IMR-90 (cell line): Measurements from ENCODE around the gene SLC6A3.

Experiments
- CTCF ChIP-seq: conservative IDR thresholded peaks from 2 replicates; pipeline ENCODE4 v1.5.1; 2012; ENCODE audit warnings: mild to moderate bottlenecking, low read depth, low read length, improper control_type of control experiment
- POLR2A ChIP-seq: IDR thresholded peaks from 2 replicates; pipeline ENCODE4 v1.6.1; 2012; ENCODE audit warnings: mild to moderate bottlenecking, low read depth, low read length
- RAD21 ChIP-seq: IDR thresholded peaks from 2 replicates; pipeline ENCODE4 v1.6.1; 2012; ENCODE audit warnings: low read length, improper control_type of control experiment

- TF ChIP-seq CTCF (no peak), POLR2A (no peak), RAD21 (no peak)
Observed at GRCh38 chr5:1375871-1376810, 69.1 kb downstream of the SLC6A3 start.
